HepG2 (cell line): ENCODE measurements around the gene PKP4. TPM values are rescaled to one million over a fixed set of nuclear protein-coding genes. Genes with fewer than 3 reads are reported as not detected.

ENCODE experiments used
- ATAC-seq: fragments of 200-7000 bp; cut with Tn5 transposase; 3 replicates; pipeline ENCODE4 v1.9.1; 2020; ENCODE audit warnings: mild to moderate bottlenecking, moderate library complexity
- BruUV-seq: library from RNA; stranded (reverse); fragments of 400-500 nt; replicated peaks from 2 replicates; lab custom pipeline; 2021; lab: Mats Ljungman, UMichigan
- CTCF ChIA-PET: fragments of 300-600 bp; formaldehyde crosslinking; extraction: SDS; loops from one replicate; lab custom pipeline; 2021; ENCODE audit warnings: low total read pairs, inconsistent platforms, low intra/inter-chr PET ratio; lab: Yijun Ruan, JAX
- POLR2A ChIA-PET: fragments of 350-600 bp; sonication (Branson Sonifier 250); formaldehyde crosslinking; loops from one replicate; lab custom pipeline; 2020; ENCODE audit warnings: antibody characterized with exemption, inconsistent platforms; lab: Yijun Ruan, JAX
- DNase-seq: peaks from one replicate; pipeline ENCODE4 v3.0.0-alpha.2; 2015; ENCODE audit warnings: low spot score
- FAIRE-seq: peaks from 3 replicates; lab custom pipeline; 2011; peaks lifted over from hg19 to GRCh38; lab: Jason Lieb, UNC
- H2AFZ ChIP-seq: one replicate; pipeline ENCODE4 v1.6.1; 2011; ENCODE audit warnings: low read length, inconsistent platforms
- H3K27ac ChIP-seq: fragments of 300-600 bp; 3 replicates; pipeline ENCODE4 v1.8.0; 2011; ENCODE audit warnings: mixed run types, mild to moderate bottlenecking, mixed read lengths, low read length, inconsistent platforms; ENCODE audit not compliant: insufficient read depth; ENCODE audit errors: extremely low read length
- H3K27me3 ChIP-seq, 2 experiments: fragments of 200-600 bp in 1 of 2; 2 replicates in 1 of 2; 3 replicates in 1 of 2; pipeline versions ENCODE4 v1.6.0 to v1.8.0; 2011; ENCODE audit warnings: low read length in 2 of 2, mild to moderate bottlenecking in 2 of 2, moderate library complexity in 2 of 2, inconsistent platforms in 1 of 2; ENCODE audit not compliant: insufficient read depth in 2 of 2, control insufficient read depth in 1 of 2
- H3K36me3 ChIP-seq, 2 experiments: fragments of 200-600 bp in 1 of 2; replicated peaks in 1 of 2; 2 replicates in 1 of 2; 3 replicates in 1 of 2; pipeline versions ENCODE4 v1.5.1 to v1.8.0; 2011; ENCODE audit warnings: low read length in 2 of 2, inconsistent platforms in 1 of 2; ENCODE audit not compliant: insufficient read depth in 2 of 2, control insufficient read depth in 1 of 2
- H3K4me1 ChIP-seq: 2 replicates; pipeline ENCODE4 v1.5.1; 2012; ENCODE audit warnings: low read length, inconsistent platforms; ENCODE audit not compliant: insufficient read depth
- H3K4me2 ChIP-seq: 2 replicates; pipeline ENCODE4 v1.6.0; 2011; ENCODE audit warnings: low read depth, low read length, inconsistent platforms
- H3K4me3 ChIP-seq, 3 experiments: fragments of 200-600 bp in 1 of 3; sonication (generic), shearing (Covaris generic) in 1 of 3; replicated peaks in 1 of 3; 2 replicates each; pipeline ENCODE4 v1.5.1; 2011 to 2016; ENCODE audit warnings: low read length in 3 of 3, inconsistent platforms in 2 of 3, low read depth in 2 of 3, mild to moderate bottlenecking in 2 of 3, control low read depth in 1 of 3, mixed read lengths in 1 of 3; ENCODE audit not compliant: insufficient read depth in 1 of 3
- H3K79me2 ChIP-seq: one replicate; pipeline ENCODE4 v1.6.1; 2011; ENCODE audit warnings: low read length, inconsistent platforms; ENCODE audit not compliant: insufficient read depth
- H3K9ac ChIP-seq: 2 replicates; pipeline ENCODE4 v1.6.0; 2011; ENCODE audit warnings: mild to moderate bottlenecking, low read depth, low read length, inconsistent platforms; ENCODE audit not compliant: insufficient read depth
- H3K9me3 ChIP-seq: 2 replicates; pipeline ENCODE4 v1.5.1; 2012; ENCODE audit warnings: mild to moderate bottlenecking, low read length
- H4K20me1 ChIP-seq: 2 replicates; pipeline ENCODE4 v1.6.0; 2011; ENCODE audit warnings: inconsistent platforms, mild to moderate bottlenecking, low read length, moderate library complexity; ENCODE audit not compliant: insufficient read depth
- ELF4 ChIP-seq: sonication (generic); formaldehyde crosslinking; IDR thresholded peaks from 2 replicates; pipeline ENCODE4 v1.5.0; 2020; ENCODE audit warnings: missing genetic modification reagents, mild to moderate bottlenecking, moderate library complexity, borderline replicate concordance
- FOSL2 ChIP-seq: sonication (generic); formaldehyde crosslinking; IDR thresholded peaks from 2 replicates; pipeline ENCODE4 v1.4.0; 2020; ENCODE audit warnings: missing genetic modification reagents
- FOXO4 ChIP-seq: sonication (generic); formaldehyde crosslinking; conservative IDR thresholded peaks from 2 replicates; pipeline ENCODE4 v1.8.1; 2023; ENCODE audit warnings: missing genetic modification reagents
- RBFOX2 ChIP-seq: fragments of 200-400 bp; formaldehyde crosslinking; IDR thresholded peaks from 2 replicates; pipeline ENCODE4 v1.6.1; 2017; ENCODE audit warnings: low read depth, mild to moderate bottlenecking, low read length
- THAP8 ChIP-seq: sonication (generic); formaldehyde crosslinking; IDR thresholded peaks from 2 replicates; pipeline ENCODE4 v1.5.1; 2020; ENCODE audit warnings: missing genetic modification reagents, mild to moderate bottlenecking, borderline replicate concordance
- ZSCAN22 ChIP-seq: sonication (generic); formaldehyde crosslinking; IDR thresholded peaks from 2 replicates; pipeline ENCODE4 v1.4.0; 2020; ENCODE audit warnings: mild to moderate bottlenecking, missing genetic modification reagents
- WGBS: methylation state at CpG from one replicate; pipeline ENCODE4 v1.1.6; 2017; ENCODE audit warnings: low lambda C conversion rate; 5-methylcytosine and 5-hydroxymethylcytosine counted together
- in situ Hi-C: cut with HindIII; loops from 2 replicates; pipeline ENCODE4 v1.10.0; 2017; ENCODE audit warnings: low pct_unique_long_range_greater_than_20kb; ENCODE audit not compliant: extremely low pct_ligation_motif_present
- intact Hi-C: fragments of 100-400 bp; cut with micrococcal nuclease; formaldehyde crosslinking; loops from one replicate; pipeline ENCODE4 v1.10.0; 2022; ENCODE audit not compliant: unreplicated experiment
- polyA plus RNA-seq, 8 experiments: library from polyadenylated mRNA; depleted of rRNA in 3 of 8; stranded (reverse) in 7 of 8; unstranded in 1 of 8; fragments of >200 nt; fragmentation: Illumina TruSeq in 4 of 8; extraction: Trizol in 4 of 8; gene quantifications; 2 replicates each; pipeline versions ENCODE4 v1.2.1 to v1.2.3, GENCODE V29; 2011 to 2016; ENCODE audit warnings: low read depth in 4 of 8, missing spikeins in 1 of 8, mixed read lengths in 1 of 8; ENCODE audit not compliant: insufficient read depth in 1 of 8
- total RNA-seq, 5 experiments: library from RNA; depleted of rRNA; stranded (reverse); fragments of >200 nt; fragmentation: Illumina TruSeq; extraction: Trizol; gene quantifications; 2 replicates each; pipeline ENCODE4 v1.2.3, GENCODE V29; 2016; ENCODE audit warnings: low read depth in 1 of 5

Gene PKP4
- total and polyA plus RNA-seq, 2 of the 13 experiments (the other 11 are each of a cell fraction or from before 2014, with no cell fraction given): 80.9 to 90.5 TPM

GRCh38 chr2:158718851-158719250 lies 262.1 kb downstream of the PKP4 start:
- in situ Hi-C loops: no loop called here
- intact Hi-C loops: no loop called here
- no peak for ATAC-seq
- Histone ChIP-seq H3K27ac (no peak overlapping the region), H2AFZ (no peak overlapping the region)
- WGBS: 63% methylated on average over 5 of the region's 5 CpGs
- no peak for TF ChIP-seq FOXO4 (CRISPR knock-in tag)
- TF ChIP-seq RBFOX2: no peak
- no peak for TF ChIP-seq THAP8 (CRISPR knock-in tag)
- TF ChIP-seq, all 625 proteins: peak for 0
- Histone ChIP-seq H3K36me3 (no peaks in the 10 kb centered on the region), H4K20me1 (no peaks in the 10 kb centered on the region), H3K79me2 (no peaks in the 10 kb centered on the region), H3K4me1 (peaks cover 24% of the 10 kb centered on the region), H3K4me3 (no peak overlapping the region), H3K27me3 (peaks cover 0 to 18% of the 10 kb centered on the region in 2 experiments; a peak in 1 of 5 replicates), H3K9ac (no peak overlapping the region), H3K4me2 (no peak overlapping the region), H3K9me3 (0 out of 2 replicates have a peak, but pooled peaks cover 1% of the 10 kb centered on the region)
- ChIA-PET CTCF (no interaction called here), POLR2A (no interaction called here)
- no peak for DNase-seq
- no peak for FAIRE-seq
- no TSS peak for BruUV-seq

GRCh38 chr2:158719403-158719802 lies 262.7 kb downstream of the PKP4 start:
- no peak overlapping the region for H3K27ac ChIP-seq
- H3K9me3 ChIP-seq: no peaks in the 10 kb centered on the region
- no peak for TF ChIP-seq FOSL2 (CRISPR knock-in tag)
- no peak for TF ChIP-seq ELF4 (CRISPR knock-in tag)
- no peak for TF ChIP-seq ZSCAN22 (CRISPR knock-in tag)
- H3K4me3 ChIP-seq: no peak overlapping the region
- intact Hi-C loops (no loop called here), in situ Hi-C loops (no loop called here)
- peaks cover 0 to 18% of the 10 kb centered on the region in 2 experiments; a peak in 1 of 5 replicates for H3K27me3 ChIP-seq
- FAIRE-seq: no peak
- ATAC-seq: no peak
- ChIA-PET POLR2A (no interaction called here), CTCF (no interaction called here)
- H3K4me2 ChIP-seq: no peak overlapping the region
- DNase-seq: no peak
- no peak overlapping the region for H2AFZ ChIP-seq
- H3K36me3 ChIP-seq: no peaks in the 10 kb centered on the region
- WGBS: 55% methylated on average over 5 of the region's 5 CpGs
- H4K20me1 ChIP-seq: no peaks in the 10 kb centered on the region
- peaks cover 29% of the 10 kb centered on the region for H3K4me1 ChIP-seq
- BruUV-seq: no TSS peak
- no peaks in the 10 kb centered on the region for H3K79me2 ChIP-seq
- H3K9ac ChIP-seq: no peak overlapping the region
